HG02938 (cell line): Measurements from ENCODE around the gene SANBR.

Source experiments
- ATAC-seq: cut with Tn5 transposase; IDR thresholded peaks from one replicate; pipeline ENCODE4 v1.9.1; 2021; ENCODE audit warnings: mild to moderate bottlenecking, moderate library complexity; ENCODE audit not compliant: unreplicated experiment

Gene SANBR

GRCh38 chr2:61089797-61090196 lies 24.1 kb downstream of the SANBR start:
- ATAC-seq: no peak

GRCh38 chr2:61090386-61090921 lies 24.8 kb downstream of the SANBR start:
- ATAC-seq: no peak

GRCh38 chr2:61091485-61091884 lies 25.8 kb downstream of the SANBR start:
- ATAC-seq: no peak

DNA sequence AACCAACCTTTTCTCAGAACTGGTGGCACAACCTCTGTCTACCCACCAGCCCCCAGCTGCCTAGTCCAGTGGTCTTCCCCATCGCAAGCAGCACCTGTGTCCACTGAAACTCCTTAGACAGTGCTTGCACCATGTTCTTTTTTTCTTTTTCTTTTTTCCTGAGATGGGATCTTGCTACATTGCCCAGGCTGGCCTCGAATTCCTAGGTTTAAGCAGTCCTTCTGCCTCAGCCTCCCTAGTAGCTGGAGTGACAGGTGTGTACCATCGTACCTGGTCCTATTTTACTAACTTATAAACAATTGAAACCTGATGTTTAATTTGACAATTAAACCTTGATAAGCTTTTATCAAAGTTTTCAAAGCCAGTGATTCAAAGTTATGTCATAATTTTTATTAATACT lies 30.8 kb downstream of the SANBR start:
- ATAC-seq: no peak

GRCh38 chr2:61100801-61101200 lies 35.1 kb downstream of the SANBR start:
- no peak for ATAC-seq

DNA sequence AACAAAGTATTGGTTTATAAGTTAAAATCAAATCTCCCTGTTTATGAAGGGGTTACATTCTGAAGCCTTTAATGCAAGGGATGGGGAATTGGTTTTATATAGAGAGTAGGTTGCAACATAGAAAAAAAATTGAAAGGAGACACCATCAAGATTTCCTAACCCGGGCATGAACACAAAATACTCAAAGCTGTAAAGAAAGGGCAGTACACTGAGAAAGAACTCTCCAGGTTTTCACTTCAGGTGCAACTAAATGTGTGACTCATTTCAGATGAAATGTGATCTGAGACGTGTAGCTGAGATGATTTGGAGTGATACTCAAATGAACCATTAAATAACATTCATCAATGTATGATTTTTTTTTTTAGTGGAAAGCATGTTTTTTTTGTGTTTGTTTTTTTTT lies 43.6 kb downstream of the SANBR start:
- no peak for ATAC-seq

DNA sequence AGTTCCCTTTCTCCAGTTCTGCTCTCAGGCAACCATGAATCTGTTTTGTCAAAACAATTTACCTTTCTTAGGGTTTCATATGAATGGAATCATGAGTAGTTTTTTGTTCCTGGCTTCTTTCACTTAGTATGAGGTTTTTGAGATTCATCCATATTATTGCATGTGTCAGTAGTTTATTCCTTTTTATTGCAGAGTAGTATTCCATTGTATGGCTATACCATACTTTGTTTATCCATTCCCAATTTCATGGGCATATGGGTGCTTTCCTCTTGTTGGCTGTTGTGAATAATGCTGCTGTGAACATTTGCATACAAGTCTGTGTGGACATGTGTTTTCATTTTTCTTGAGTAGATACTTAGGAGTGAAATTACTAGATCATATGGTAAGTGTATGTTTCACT lies 46.0 kb downstream of the SANBR start:
- ATAC-seq: no peak

- ATAC-seq: no peak
Observed at GRCh38 chr2:61114147-61114546, 48.5 kb downstream of the SANBR start.
